H9 (cell line): ENCODE data around the gene ITPR1. TPM values are rescaled to one million over a fixed set of nuclear protein-coding genes. Genes with fewer than 3 reads are reported as not detected.
A peak's percentile ranks its signal among the peaks of the same experiment; 100 is the strongest.

Experiments used
- DNase-seq: peaks from one replicate; pipeline ENCODE4 v3.0.0-alpha.2; 2017
- H2AFZ ChIP-seq: one replicate; pipeline ENCODE4 v1.6.1; 2013; ENCODE audit warnings: mild to moderate bottlenecking, low read length, control low read depth, moderate library complexity
- H2AK5ac ChIP-seq: 2 replicates; pipeline ENCODE4 v1.6.1; 2013; ENCODE audit warnings: low read length, control low read depth, mixed read lengths; ENCODE audit not compliant: insufficient read length
- H2BK120ac ChIP-seq: one replicate; pipeline ENCODE4 v1.6.1; 2013; ENCODE audit warnings: low read depth, mild to moderate bottlenecking, low read length, control low read depth, inconsistent platforms; ENCODE audit not compliant: poor library complexity, severe bottlenecking
- H2BK12ac ChIP-seq: 2 replicates; pipeline ENCODE4 v1.6.1; 2013; ENCODE audit warnings: low read length, control low read depth, mixed read lengths, low read depth; ENCODE audit not compliant: insufficient read length
- H2BK15ac ChIP-seq: 2 replicates; pipeline ENCODE4 v1.6.1; 2013; ENCODE audit warnings: low read depth, low read length, control low read depth
- H2BK20ac ChIP-seq: one replicate; pipeline ENCODE4 v1.6.1; 2013; ENCODE audit warnings: low read depth, mild to moderate bottlenecking, low read length, control low read depth, inconsistent platforms; ENCODE audit not compliant: poor library complexity, severe bottlenecking
- H2BK5ac ChIP-seq: 2 replicates; pipeline ENCODE4 v1.6.1; 2013; ENCODE audit warnings: low read length, control low read depth, mixed read lengths; ENCODE audit not compliant: insufficient read length
- H3K14ac ChIP-seq: 2 replicates; pipeline ENCODE4 v1.6.1; 2013; ENCODE audit warnings: low read length, control low read depth; ENCODE audit not compliant: insufficient read depth
- H3K18ac ChIP-seq: 2 replicates; pipeline ENCODE4 v1.6.1; 2013; ENCODE audit warnings: low read depth, mild to moderate bottlenecking, mixed read lengths, low read length, control low read depth; ENCODE audit not compliant: insufficient read length
- H3K23ac ChIP-seq: 2 replicates; pipeline ENCODE4 v1.6.1; 2013; ENCODE audit warnings: low read length, control low read depth, mixed read lengths, low read depth; ENCODE audit not compliant: insufficient read length
- H3K23me2 ChIP-seq: 2 replicates; pipeline ENCODE4 v1.6.1; 2013; ENCODE audit warnings: low read depth, mild to moderate bottlenecking, mixed read lengths, low read length, control low read depth; ENCODE audit not compliant: insufficient read length, poor library complexity, severe bottlenecking
- H3K27ac ChIP-seq: 2 replicates; pipeline ENCODE4 v1.5.1; 2013; ENCODE audit warnings: low read length, control low read depth, mixed read lengths, low read depth; ENCODE audit not compliant: insufficient read length
- H3K27me3 ChIP-seq: 2 replicates; pipeline ENCODE4 v1.6.1; 2013; ENCODE audit warnings: low read length, control low read depth, inconsistent platforms; ENCODE audit not compliant: insufficient read depth
- H3K4ac ChIP-seq: 2 replicates; pipeline ENCODE4 v1.6.1; 2013; ENCODE audit warnings: low read depth, mild to moderate bottlenecking, control low read depth, inconsistent platforms, low read length, moderate library complexity
- H3K4me1 ChIP-seq: 2 replicates; pipeline ENCODE4 v1.6.1; 2013; ENCODE audit warnings: low read length, control low read depth, inconsistent platforms; ENCODE audit not compliant: insufficient read depth
- H3K4me2 ChIP-seq: 2 replicates; pipeline ENCODE4 v1.6.1; 2013; ENCODE audit warnings: low read length, control low read depth, mixed read lengths; ENCODE audit not compliant: insufficient read length, insufficient read depth
- H3K56ac ChIP-seq: 2 replicates; pipeline ENCODE4 v1.6.1; 2013; ENCODE audit warnings: low read depth, mild to moderate bottlenecking, mixed read lengths, low read length, control low read depth; ENCODE audit not compliant: insufficient read length
- H3K79me1 ChIP-seq: 2 replicates; pipeline ENCODE4 v1.6.1; 2013; ENCODE audit warnings: low read depth, mild to moderate bottlenecking, moderate library complexity, low read length, control low read depth, inconsistent platforms; ENCODE audit not compliant: insufficient read depth, poor library complexity, severe bottlenecking
- H3K79me2 ChIP-seq: 2 replicates; pipeline ENCODE4 v1.6.1; 2013; ENCODE audit warnings: low read length, control low read depth, inconsistent platforms; ENCODE audit not compliant: insufficient read depth
- H3K9ac ChIP-seq: 2 replicates; pipeline ENCODE4 v1.6.1; 2013; ENCODE audit warnings: low read length, control low read depth, mixed read lengths; ENCODE audit not compliant: insufficient read length; ENCODE audit errors: extremely low read depth
- H3K9me3 ChIP-seq: one replicate; pipeline ENCODE4 v1.6.1; 2013; ENCODE audit warnings: low read depth, low read length, inconsistent platforms; ENCODE audit not compliant: control insufficient read depth
- H3T11ph ChIP-seq: one replicate; pipeline ENCODE4 v1.6.1; 2013; ENCODE audit warnings: mild to moderate bottlenecking, low read length, control low read depth, inconsistent platforms
- H4K20me1 ChIP-seq: one replicate; pipeline ENCODE4 v1.6.1; 2013; ENCODE audit not compliant: control insufficient read depth, insufficient read length, insufficient read depth
- H4K5ac ChIP-seq: 2 replicates; pipeline ENCODE4 v1.6.1; 2013; ENCODE audit warnings: low read depth, mild to moderate bottlenecking, mixed read lengths, low read length, control low read depth; ENCODE audit not compliant: insufficient read length
- H4K8ac ChIP-seq: replicated peaks from 2 replicates; pipeline ENCODE4 v1.6.1; 2013; ENCODE audit warnings: low read length, control low read depth, mixed read lengths, low read depth; ENCODE audit not compliant: insufficient read length
- H4K91ac ChIP-seq: 2 replicates; pipeline ENCODE4 v1.6.1; 2013; ENCODE audit warnings: low read depth, mild to moderate bottlenecking, moderate library complexity, mixed read lengths, low read length, control low read depth; ENCODE audit not compliant: insufficient read length
- H3K27ac Mint-ChIP-seq, 3 experiments: 2 replicates in 2 of 3; 3 replicates in 1 of 3; pipeline ENCODE4 v1.8.0; 2020 to 2021; ENCODE audit warnings: mixed read lengths in 3 of 3, mild to moderate bottlenecking in 1 of 3, moderate library complexity in 1 of 3
- H3K27me3 Mint-ChIP-seq: 2 replicates; pipeline ENCODE4 v1.8.0; 2021; ENCODE audit warnings: low read depth, mild to moderate bottlenecking, moderate library complexity, mixed read lengths
- H3K36me3 Mint-ChIP-seq, 3 experiments: 2 replicates in 2 of 3; 3 replicates in 1 of 3; pipeline ENCODE4 v1.8.0; 2020 to 2021; ENCODE audit warnings: low read depth in 3 of 3, mixed read lengths in 3 of 3; ENCODE audit not compliant: insufficient read depth in 1 of 3
- H3K4me1 Mint-ChIP-seq, 2 experiments: 2 replicates each; pipeline ENCODE4 v1.8.0; 2020; ENCODE audit warnings: mixed read lengths in 2 of 2
- H3K4me3 Mint-ChIP-seq, 2 experiments: 2 replicates in 1 of 2; 3 replicates in 1 of 2; pipeline ENCODE4 v1.8.0; 2020 to 2021; ENCODE audit warnings: mild to moderate bottlenecking in 2 of 2, mixed read lengths in 2 of 2, moderate library complexity in 1 of 2
- H3K9me3 Mint-ChIP-seq, 2 experiments: 2 replicates in 1 of 2; 3 replicates in 1 of 2; pipeline ENCODE4 v1.8.0; 2020; ENCODE audit warnings: mild to moderate bottlenecking in 2 of 2, mixed read lengths in 2 of 2, moderate library complexity in 1 of 2
- WGBS: extraction: QIAGEN DNeasy Blood & Tissue Kit; methylation state at CpG from one replicate; pipeline ENCODE4 v1.1.7; 2013; ENCODE audit warnings: missing lambda C conversion rate, low lambda C conversion rate, mixed read lengths; ENCODE audit not compliant: insufficient read length; ENCODE audit errors: extremely low coverage; 5-methylcytosine and 5-hydroxymethylcytosine counted together
- total RNA-seq: library from RNA; stranded (reverse); gene quantifications from 2 replicates; pipeline ENCODE4 v1.2.1, GENCODE V29; 2021
- TF ChIP-seq, protein P1 (sequence below): fragments of 200-600 bp; sonication (generic); conservative IDR thresholded peaks from 3 replicates; pipeline ENCODE4 v1.8.0; 2021; ENCODE audit warnings: antibody characterized with exemption, mild to moderate bottlenecking

Gene ITPR1
- total RNA-seq, 1 experiment from 2014 or later: 4.2 TPM

DNA sequence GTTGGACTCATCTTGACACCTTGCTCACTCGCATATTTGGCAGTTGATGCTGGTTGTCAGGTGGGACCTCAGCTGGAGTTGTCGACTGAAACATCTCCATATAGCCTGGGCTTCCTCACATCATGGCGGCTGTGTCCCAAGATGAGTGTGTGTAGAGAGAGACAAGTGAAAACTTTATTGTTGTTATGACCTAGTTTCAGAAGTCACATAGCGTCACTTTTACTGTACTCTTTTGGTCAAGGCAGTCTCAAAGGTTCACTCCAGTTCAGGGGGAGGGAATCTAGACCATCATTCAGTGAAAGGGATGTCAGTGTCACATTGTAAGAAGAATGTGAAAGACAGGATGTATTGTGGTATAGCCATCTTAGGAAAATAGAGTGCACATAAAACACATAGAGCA lies 214.2 kb downstream of the ITPR1 start:
- no peaks in the 10 kb centered on the region for H3K9me3 Mint-ChIP-seq
- no peaks in the 10 kb centered on the region for H3K23me2 ChIP-seq
- H3K18ac ChIP-seq: no peak overlapping the region
- no peak overlapping the region for H3K14ac ChIP-seq
- H3K27me3 ChIP-seq: no peaks in the 10 kb centered on the region
- no peak overlapping the region for H2BK120ac ChIP-seq
- H2BK5ac ChIP-seq: peak overlapping the region; percentile 16
- peaks cover 0 to 9% (median 0%) of the 10 kb centered on the region in 3 experiments; a peak in 2 of 7 replicates for H3K36me3 Mint-ChIP-seq
- no peak for DNase-seq
- peak overlapping the region in 1 of 3 experiments; percentile 49; a peak in 1 of 7 replicates for H3K27ac Mint-ChIP-seq
- no peak overlapping the region for H3K56ac ChIP-seq
- H3K9ac ChIP-seq: no peak overlapping the region
- H3K23ac ChIP-seq: no peak overlapping the region
- no peak overlapping the region for H4K5ac ChIP-seq
- no peaks in the 10 kb centered on the region for H3K9me3 ChIP-seq
- H3T11ph ChIP-seq: no peak overlapping the region
- H4K20me1 ChIP-seq: no peaks in the 10 kb centered on the region
- no peaks in the 10 kb centered on the region for H3K79me2 ChIP-seq
- H2BK15ac ChIP-seq: no peak overlapping the region
- H4K8ac ChIP-seq: no peak overlapping the region
- H2AK5ac ChIP-seq: no peak overlapping the region
- no peak overlapping the region for H3K4me3 Mint-ChIP-seq
- no peaks in the 10 kb centered on the region for H3K27me3 Mint-ChIP-seq
- H3K4me1 Mint-ChIP-seq: peaks cover 27 to 35% of the 10 kb centered on the region in 2 experiments
- no peak overlapping the region for H3K4ac ChIP-seq
- H3K4me2 ChIP-seq: no peak overlapping the region
- TF ChIP-seq, protein P1, sequence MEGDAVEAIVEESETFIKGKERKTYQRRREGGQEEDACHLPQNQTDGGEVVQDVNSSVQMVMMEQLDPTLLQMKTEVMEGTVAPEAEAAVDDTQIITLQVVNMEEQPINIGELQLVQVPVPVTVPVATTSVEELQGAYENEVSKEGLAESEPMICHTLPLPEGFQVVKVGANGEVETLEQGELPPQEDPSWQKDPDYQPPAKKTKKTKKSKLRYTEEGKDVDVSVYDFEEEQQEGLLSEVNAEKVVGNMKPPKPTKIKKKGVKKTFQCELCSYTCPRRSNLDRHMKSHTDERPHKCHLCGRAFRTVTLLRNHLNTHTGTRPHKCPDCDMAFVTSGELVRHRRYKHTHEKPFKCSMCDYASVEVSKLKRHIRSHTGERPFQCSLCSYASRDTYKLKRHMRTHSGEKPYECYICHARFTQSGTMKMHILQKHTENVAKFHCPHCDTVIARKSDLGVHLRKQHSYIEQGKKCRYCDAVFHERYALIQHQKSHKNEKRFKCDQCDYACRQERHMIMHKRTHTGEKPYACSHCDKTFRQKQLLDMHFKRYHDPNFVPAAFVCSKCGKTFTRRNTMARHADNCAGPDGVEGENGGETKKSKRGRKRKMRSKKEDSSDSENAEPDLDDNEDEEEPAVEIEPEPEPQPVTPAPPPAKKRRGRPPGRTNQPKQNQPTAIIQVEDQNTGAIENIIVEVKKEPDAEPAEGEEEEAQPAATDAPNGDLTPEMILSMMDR: no peak
- H3K27ac ChIP-seq: no peak overlapping the region
- no peak overlapping the region for H4K91ac ChIP-seq
- WGBS: no CpG with 5 or more reads among the region's 4 CpGs
- H2BK20ac ChIP-seq: no peak overlapping the region
- no peak overlapping the region for H2BK12ac ChIP-seq
- H3K4me1 ChIP-seq: peaks cover 10% of the 10 kb centered on the region
- no peak overlapping the region for H2AFZ ChIP-seq
- no peaks in the 10 kb centered on the region for H3K79me1 ChIP-seq
